Measurements from ENCODE around the gene ANKRD6. TPM values are rescaled to one million over a fixed set of nuclear protein-coding genes. Genes with fewer than 3 reads are reported as not detected.
"Not testable (repeated sequence)": the region's sequence is repeated elsewhere in the genome, so short reads cannot be mapped to it uniquely, and the experiment has no call there.

Gene ANKRD6
- polyA plus RNA-seq, 1 of the 3 experiments (the other 2 are of a cell fraction) = 2.6 TPM

- Histone ChIP-seq H3K9me3 (no peaks in the 10 kb centered on the region), H3F3A (replicated peaks; ENCODE audit: insufficient read depth) (no peaks in the 10 kb centered on the region), H3K9ac (no peak overlapping the region), H3K4me3 (ENCODE audit: low read depth in 2 of 2, low read length in 1 of 2) (no peak overlapping the region), H3K4me2 (no peak overlapping the region), H3K27me3 (ENCODE audit: insufficient read depth) (no peaks in the 10 kb centered on the region), H2AFZ (ENCODE audit: low read depth) (no peak overlapping the region), H3K4me1 (ENCODE audit: control insufficient read depth in 1 of 2, insufficient read depth in 2 of 2, low read depth in 1 of 2, low read length in 1 of 2) (no peaks in the 10 kb centered on the region), H3K9me2 (no peaks in the 10 kb centered on the region), H3K27ac (ENCODE audit: low read depth in 2 of 2, low read length in 1 of 2) (no peak overlapping the region), H3K79me2 (ENCODE audit: insufficient read depth) (no peaks in the 10 kb centered on the region), H4K20me1 (ENCODE audit: insufficient read depth) (no peaks in the 10 kb centered on the region), H3K36me3 (replicated peaks in 1 of 2; ENCODE audit: control insufficient read depth in 1 of 2, insufficient read depth in 2 of 2, low read length in 1 of 2) (peaks cover 11 to 12% of the 10 kb centered on the region in 2 experiments)
- no peak for TF ChIP-seq SMC3 (IDR thresholded peaks at IDR 0.05; ENCODE audit: low read depth, low read length)
- no peak for TF ChIP-seq RXRA (IDR thresholded peaks at IDR 0.05; ENCODE audit: borderline replicate concordance, low read depth)
- no peak for TF ChIP-seq YY1 (IDR thresholded peaks at IDR 0.05; ENCODE audit: low read depth)
- TF ChIP-seq MAX (IDR thresholded peaks at IDR 0.05; ENCODE audit: low read depth) = no peak
- no peak for TF ChIP-seq TCF12 (IDR thresholded peaks at IDR 0.05)
- TF ChIP-seq MEF2A (IDR thresholded peaks at IDR 0.05; ENCODE audit: borderline replicate concordance, low read depth) = no peak
- no peak for TF ChIP-seq FOSL2 (IDR thresholded peaks at IDR 0.05; ENCODE audit: borderline replicate concordance, low read depth)
- TF ChIP-seq ZBTB33 (IDR thresholded peaks at IDR 0.05; ENCODE audit: borderline replicate concordance, low read depth) = no peak
- no peak for TF ChIP-seq CTCF (IDR thresholded peaks at IDR 0.05)
- TF ChIP-seq ELF1 (IDR thresholded peaks at IDR 0.05) = no peak
- ChIA-PET CTCF (interaction anchor here (2.3 kb wide), 1 partner anchor 258 kb away, joined by 7 read pairs; no protein-coding TSS in a partner anchor), POLR2A (no interaction called here)
- no peak for DNase-seq
- WGBS (ENCODE audit: low lambda C conversion rate) = 92% methylated on average over 5 of the region's 9 CpGs
Measured at GRCh38 chr6:89630488-89630887, 197.5 kb downstream of the ANKRD6 start.

- H3K9me3 ChIP-seq; H3K4me2 ChIP-seq; H3K4me3 ChIP-seq (ENCODE audit: low read depth in 2 of 2, low read length in 1 of 2); H4K20me1 ChIP-seq (ENCODE audit: insufficient read depth); DNase-seq; H3K4me1 ChIP-seq (ENCODE audit: control insufficient read depth in 1 of 2, insufficient read depth in 2 of 2, low read depth in 1 of 2, low read length in 1 of 2); H3K9ac ChIP-seq; H3K9me2 ChIP-seq; H3K27me3 ChIP-seq (ENCODE audit: insufficient read depth); POLR2A ChIA-PET; H3F3A ChIP-seq (replicated peaks; ENCODE audit: insufficient read depth); H3K27ac ChIP-seq (ENCODE audit: low read depth in 2 of 2, low read length in 1 of 2); H2AFZ ChIP-seq (ENCODE audit: low read depth): not testable (repeated sequence)
- Histone ChIP-seq H3K36me3 (replicated peaks in 1 of 2; ENCODE audit: control insufficient read depth in 1 of 2, insufficient read depth in 2 of 2, low read length in 1 of 2) (peaks cover 25 to 30% of the 10 kb centered on the region in 2 experiments), H3K79me2 (ENCODE audit: insufficient read depth) (peaks cover 26% of the 10 kb centered on the region)
- CTCF ChIA-PET = interaction anchor here (1.4 kb wide), 1 partner anchor 325 kb away, joined by 5 read pairs; no protein-coding TSS in a partner anchor
- WGBS (ENCODE audit: low lambda C conversion rate) = 94% methylated on average over 3 of the region's 3 CpGs
Measured at GRCh38 chr6:89636412-89636811, 203.5 kb downstream of the ANKRD6 start.
